ENCODE measurements around the gene PDZD8. TPM values are rescaled to one million over a fixed set of nuclear protein-coding genes. Genes with fewer than 3 reads are reported as not detected.
A peak's percentile ranks its signal among the peaks of the same experiment; 100 is the strongest.
"Not testable (repeated sequence)": the region's sequence is repeated elsewhere in the genome, so short reads cannot be mapped to it uniquely, and the experiment has no call there.

PDZD8 gene
- total RNA-seq, 1 donor from 2014 or later, result 31.8 TPM

DNA sequence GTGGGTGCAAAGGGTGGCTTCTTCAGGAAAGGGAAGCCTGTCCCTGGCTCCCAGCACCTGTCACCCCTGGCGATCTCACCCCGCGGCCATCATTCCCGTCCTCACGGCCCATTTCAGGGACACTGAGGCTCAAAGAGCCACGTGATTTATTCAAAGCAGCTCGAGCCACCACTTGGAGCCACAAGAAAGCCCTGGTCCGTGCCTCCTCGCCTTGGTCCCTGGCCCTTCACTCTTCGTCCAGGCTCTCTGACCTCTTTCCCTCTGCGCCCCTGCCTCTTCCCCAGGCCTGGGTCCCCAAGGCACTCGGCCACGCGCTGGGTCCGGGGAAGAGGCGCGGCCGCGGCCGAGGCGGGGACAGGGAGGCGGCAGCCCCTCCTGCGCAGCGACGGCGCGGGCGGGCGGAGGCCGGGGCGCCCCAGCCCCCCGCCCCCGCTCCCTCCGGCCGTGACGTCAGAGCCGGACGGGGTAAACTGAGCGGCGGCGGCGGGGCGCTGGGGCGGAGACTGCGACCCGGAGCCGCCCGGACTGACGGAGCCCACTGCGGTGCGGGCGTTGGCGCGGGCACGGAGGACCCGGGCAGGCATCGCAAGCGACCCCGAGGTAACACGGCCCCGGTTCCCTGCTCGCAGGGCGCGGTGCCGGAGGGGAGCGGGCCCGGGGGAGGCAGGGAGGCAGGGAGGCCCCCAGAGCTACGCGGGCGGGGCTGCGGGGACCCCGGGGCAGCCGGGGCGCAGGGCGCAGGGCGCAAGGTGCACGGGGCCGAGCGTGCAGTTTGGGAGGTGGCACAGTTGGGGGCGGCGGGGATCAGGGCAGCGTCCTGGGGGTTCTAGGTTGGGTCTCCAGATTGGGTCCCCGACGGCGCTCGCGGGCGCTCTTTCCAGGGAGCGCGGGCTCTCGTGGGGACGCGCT, 134.4 kb downstream of the PDZD8 start, which contains the start of gene SLC18A2:
SLC18A2 (plus strand) TSS at position 494 of the 909 bp plus-strand sequence. CDS start 580 bp downstream, outside the sequence.
- no peak within 1 kb of the TSS for H3K27ac Mint-ChIP-seq (ENCODE audit: unreplicated experiment)
- no peak for TF ChIP-seq CTCF (conservative IDR thresholded peaks at IDR 0.05)
- no peaks in the 10 kb centered on the region for H3K4me1 Mint-ChIP-seq
- peaks cover 88% of the 10 kb centered on the region for H3K27me3 Mint-ChIP-seq (ENCODE audit: low read depth)
- no peak for DNase-seq (ENCODE audit: low read depth, low spot score)
- H3K36me3 Mint-ChIP-seq (ENCODE audit: low read depth), result no peaks in the 10 kb centered on the region
- H3K9me3 Mint-ChIP-seq, result no peaks in the 10 kb centered on the region
- peak within 1 kb of the TSS; percentile 29 for H3K4me3 Mint-ChIP-seq

GRCh38 chr10:117239721-117240620, 135.3 kb downstream of the PDZD8 start:
- Mint-ChIP-seq H3K4me1 (no peaks in the 10 kb centered on the region), H3K27ac (ENCODE audit: unreplicated experiment) (no peak overlapping the region), H3K4me3 (peak overlapping the region; percentile 29), H3K27me3 (ENCODE audit: low read depth) (peaks cover 85% of the 10 kb centered on the region), H3K9me3 (no peaks in the 10 kb centered on the region), H3K36me3 (ENCODE audit: low read depth) (no peaks in the 10 kb centered on the region)
- DNase-seq (ENCODE audit: low read depth, low spot score), result no peak
- TF ChIP-seq CTCF (conservative IDR thresholded peaks at IDR 0.05), result no peak

GRCh38 chr10:117239051-117239450, 136.2 kb downstream of the PDZD8 start:
- no peak overlapping the region for H3K27ac Mint-ChIP-seq (ENCODE audit: unreplicated experiment)

GRCh38 chr10:117237401-117237991, 137.7 kb downstream of the PDZD8 start:
- no peak overlapping the region for H3K4me3 Mint-ChIP-seq
- H3K27ac Mint-ChIP-seq (ENCODE audit: unreplicated experiment), result no peak overlapping the region
- no peak for TF ChIP-seq CTCF (conservative IDR thresholded peaks at IDR 0.05)
- DNase-seq (ENCODE audit: low read depth, low spot score), result no peak
- H3K36me3 Mint-ChIP-seq (ENCODE audit: low read depth), result no peaks in the 10 kb centered on the region
- H3K27me3 Mint-ChIP-seq (ENCODE audit: low read depth), result peaks cover 84% of the 10 kb centered on the region
- no peaks in the 10 kb centered on the region for H3K9me3 Mint-ChIP-seq
- no peaks in the 10 kb centered on the region for H3K4me1 Mint-ChIP-seq

More at GRCh38 chr10:117239051-117239450, 136.2 kb downstream of the PDZD8 start:
- H3K4me1 Mint-ChIP-seq, result no peaks in the 10 kb centered on the region
- H3K27me3 Mint-ChIP-seq (ENCODE audit: low read depth), result peaks cover 85% of the 10 kb centered on the region
- TF ChIP-seq CTCF (conservative IDR thresholded peaks at IDR 0.05), result no peak
- H3K4me3 Mint-ChIP-seq, result no peak overlapping the region
- no peaks in the 10 kb centered on the region for H3K36me3 Mint-ChIP-seq (ENCODE audit: low read depth)
- H3K9me3 Mint-ChIP-seq, result no peaks in the 10 kb centered on the region
- no peak for DNase-seq (ENCODE audit: low read depth, low spot score)

- peaks cover 12% of the 10 kb centered on the region for H3K4me1 Mint-ChIP-seq
- H3K27me3 Mint-ChIP-seq (ENCODE audit: low read depth), result peaks cover 71% of the 10 kb centered on the region
- H3K4me3 Mint-ChIP-seq, result not testable (repeated sequence)
These were observed 145.1 kb downstream of the PDZD8 start for GRCh38 chr10:117230107-117230506.

More at GRCh38 chr10:117230107-117230506, 145.1 kb downstream of the PDZD8 start:
- H3K27ac Mint-ChIP-seq (ENCODE audit: unreplicated experiment); H3K9me3 Mint-ChIP-seq; H3K36me3 Mint-ChIP-seq (ENCODE audit: low read depth); DNase-seq (ENCODE audit: low read depth, low spot score): not testable (repeated sequence)

All from neural crest cell (in vitro differentiated cells).